Measurements from ENCODE around the gene USP36. TPM values are rescaled to one million over a fixed set of nuclear protein-coding genes. Genes with fewer than 3 reads are reported as not detected.

Gene USP36
- total RNA-seq, 1 experiment from 2014 or later, result 37.5 TPM

DNA sequence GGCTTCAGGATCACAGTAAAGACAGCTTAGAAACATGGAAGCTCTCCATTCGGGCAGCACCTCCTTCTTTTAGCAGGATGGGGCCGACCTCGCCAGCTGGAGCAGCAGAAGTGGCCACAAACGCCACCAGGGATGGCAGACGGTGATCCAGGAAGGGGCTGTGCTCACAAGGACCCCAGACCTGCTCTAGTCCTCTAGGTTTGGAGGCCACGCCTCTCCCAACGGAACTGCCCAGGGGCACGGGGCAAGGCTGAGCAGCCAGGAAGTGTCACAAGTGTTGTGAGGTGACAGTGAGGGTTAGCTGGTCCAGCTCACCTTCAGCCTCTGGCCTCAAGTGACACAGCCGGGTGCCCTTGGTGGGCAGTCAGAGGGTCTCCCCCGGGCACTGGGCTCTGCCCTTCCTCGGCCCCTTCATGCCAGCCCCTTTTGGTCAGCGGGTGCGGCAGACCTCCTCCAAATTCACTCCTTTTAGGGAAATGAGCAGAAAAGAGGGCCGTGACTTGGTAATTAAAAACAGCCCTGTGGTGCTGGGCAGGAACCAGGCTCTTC is 42.0 kb upstream of the USP36 start:
- ATAC-seq (no peak), DNase-seq (no peak)
- H3K9ac ChIP-seq (ENCODE audit: low read length), result peak overlapping the region; percentile 48
- no peaks in the 10 kb centered on the region for H4K20me1 ChIP-seq (ENCODE audit: low read length)
- no peak for TF ChIP-seq EZH2phosphoT487 (IDR thresholded peaks at IDR 0.05; ENCODE audit: borderline replicate concordance, low read length)
- TF ChIP-seq, protein P1, sequence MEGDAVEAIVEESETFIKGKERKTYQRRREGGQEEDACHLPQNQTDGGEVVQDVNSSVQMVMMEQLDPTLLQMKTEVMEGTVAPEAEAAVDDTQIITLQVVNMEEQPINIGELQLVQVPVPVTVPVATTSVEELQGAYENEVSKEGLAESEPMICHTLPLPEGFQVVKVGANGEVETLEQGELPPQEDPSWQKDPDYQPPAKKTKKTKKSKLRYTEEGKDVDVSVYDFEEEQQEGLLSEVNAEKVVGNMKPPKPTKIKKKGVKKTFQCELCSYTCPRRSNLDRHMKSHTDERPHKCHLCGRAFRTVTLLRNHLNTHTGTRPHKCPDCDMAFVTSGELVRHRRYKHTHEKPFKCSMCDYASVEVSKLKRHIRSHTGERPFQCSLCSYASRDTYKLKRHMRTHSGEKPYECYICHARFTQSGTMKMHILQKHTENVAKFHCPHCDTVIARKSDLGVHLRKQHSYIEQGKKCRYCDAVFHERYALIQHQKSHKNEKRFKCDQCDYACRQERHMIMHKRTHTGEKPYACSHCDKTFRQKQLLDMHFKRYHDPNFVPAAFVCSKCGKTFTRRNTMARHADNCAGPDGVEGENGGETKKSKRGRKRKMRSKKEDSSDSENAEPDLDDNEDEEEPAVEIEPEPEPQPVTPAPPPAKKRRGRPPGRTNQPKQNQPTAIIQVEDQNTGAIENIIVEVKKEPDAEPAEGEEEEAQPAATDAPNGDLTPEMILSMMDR (conservative IDR thresholded peaks at IDR 0.05; ENCODE audit: low read depth, low read length), result no peak
- TF ChIP-seq EZH2 (IDR thresholded peaks at IDR 0.05; ENCODE audit: low read length, unreplicated experiment), result no peak
- H3K79me2 ChIP-seq (ENCODE audit: low read length), result peaks cover 27% of the 10 kb centered on the region
- H3K36me3 ChIP-seq (ENCODE audit: low read depth, low read length), result no peaks in the 10 kb centered on the region; the same call in 1 of the 2 replicates
- ChIA-PET POLR2A (ENCODE audit: unreplicated experiment) (no interaction called here), CTCF (no interaction called here)
- no peak overlapping the region for H3K4me3 ChIP-seq (ENCODE audit: low read length)
- no peaks in the 10 kb centered on the region for H3K9me3 ChIP-seq (ENCODE audit: low read length)
- intact Hi-C loops (cut with micrococcal nuclease), result loop anchor here (1.0 to 2.0 kb wide), 2 partner anchors 20 to 42 kb away; partner anchors contain the start of gene TIMP2
- no peaks in the 10 kb centered on the region for H3F3A ChIP-seq (ENCODE audit: low read length, unreplicated experiment)
- peak overlapping the region; percentile 84 for H3K27ac ChIP-seq (ENCODE audit: low read length)
- H3K27me3 ChIP-seq (ENCODE audit: low read length), result no peaks in the 10 kb centered on the region
- no peaks in the 10 kb centered on the region for H3K9me2 ChIP-seq (replicated peaks; ENCODE audit: low read length)
- peak overlapping the region; percentile 76 for H3K4me2 ChIP-seq (ENCODE audit: low read length)
- TSS peak; percentile 64 for BruUV-seq (replicated peaks)
- peaks cover 42% of the 10 kb centered on the region for H3K4me1 ChIP-seq (ENCODE audit: insufficient read depth, low read length)
- peak overlapping the region; percentile 46; the same call in 1 of the 2 replicates for H2AFZ ChIP-seq (ENCODE audit: low read length)

DNA sequence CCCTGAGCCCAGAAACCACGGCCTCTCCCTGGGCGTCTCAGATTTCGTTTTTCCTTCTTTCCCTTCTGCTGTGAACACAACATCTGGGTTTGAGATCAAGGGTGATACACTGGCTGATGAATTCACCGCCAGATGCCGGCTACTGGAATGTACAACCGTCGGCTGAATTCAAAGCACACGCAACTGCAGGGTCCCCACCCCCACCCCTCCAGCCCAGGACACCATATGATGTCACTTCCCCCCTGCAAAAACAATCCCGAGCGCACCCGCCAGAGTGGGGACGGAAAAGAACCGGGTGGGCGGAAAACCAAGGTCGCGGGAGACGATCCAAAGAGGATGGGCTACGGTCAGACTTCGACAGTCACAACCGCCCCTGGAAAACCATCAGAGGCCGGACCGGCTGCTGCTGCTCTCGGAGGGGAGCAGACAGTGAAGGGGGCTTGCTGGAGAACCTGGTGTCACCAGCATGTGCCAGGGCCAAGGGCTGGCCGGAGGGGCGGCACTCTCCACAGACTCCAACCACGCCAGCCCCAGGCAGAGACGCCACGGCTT is 39.1 kb upstream of the USP36 start:
- Histone ChIP-seq H3K9ac (ENCODE audit: low read length) (no peak overlapping the region), H3K9me2 (replicated peaks; ENCODE audit: low read length) (no peaks in the 10 kb centered on the region), H3K36me3 (ENCODE audit: low read depth, low read length) (no peaks in the 10 kb centered on the region; the same call in 1 of the 2 replicates), H3F3A (ENCODE audit: low read length, unreplicated experiment) (no peaks in the 10 kb centered on the region), H3K4me1 (ENCODE audit: insufficient read depth, low read length) (peaks cover 36% of the 10 kb centered on the region), H3K4me2 (ENCODE audit: low read length) (no peak overlapping the region), H2AFZ (ENCODE audit: low read length) (no peak overlapping the region), H3K4me3 (ENCODE audit: low read length) (no peak overlapping the region), H3K27ac (ENCODE audit: low read length) (no peak overlapping the region), H3K27me3 (ENCODE audit: low read length) (no peaks in the 10 kb centered on the region), H3K9me3 (ENCODE audit: low read length) (no peaks in the 10 kb centered on the region), H4K20me1 (ENCODE audit: low read length) (no peaks in the 10 kb centered on the region), H3K79me2 (ENCODE audit: low read length) (peaks cover 14% of the 10 kb centered on the region; the same call in 1 of the 2 replicates)
- ChIA-PET POLR2A (ENCODE audit: unreplicated experiment) (no interaction called here), CTCF (no interaction called here)
- BruUV-seq (replicated peaks), result no TSS peak
- TF ChIP-seq, protein P1 (conservative IDR thresholded peaks at IDR 0.05; ENCODE audit: low read depth, low read length), result no peak
- TF ChIP-seq EZH2 (IDR thresholded peaks at IDR 0.05; ENCODE audit: low read length, unreplicated experiment), result no peak
- TF ChIP-seq EZH2phosphoT487 (IDR thresholded peaks at IDR 0.05; ENCODE audit: borderline replicate concordance, low read length), result no peak
- no peak for ATAC-seq
- intact Hi-C loops (cut with micrococcal nuclease), result no loop called here
- no peak for DNase-seq
